ENCODE data around the gene EEF2K.
"Not testable (repeated sequence)": the region's sequence is repeated elsewhere in the genome, so short reads cannot be mapped to it uniquely, and the experiment has no call there.

EEF2K gene

GRCh38 chr16:22206013-22206841 is at the start of gene EEF2K:
Gene EEF2K, plus strand, starts transcription at chr16:22206278. Its CDS starts 19,452 bp downstream, at chr16:22225730.
- peak; percentile 67 for DNase-seq (ENCODE audit: low read depth)

GRCh38 chr16:22161401-22161800 is 44.7 kb upstream of the EEF2K start:
- DNase-seq (ENCODE audit: low read depth), result no peak

GRCh38 chr16:22161999-22162655 is 44.0 kb upstream of the EEF2K start, which contains the start of gene SDR42E2:
Gene SDR42E2, plus strand, starts transcription at chr16:22162506. Its CDS starts 3,077 bp downstream, at chr16:22165583.
- DNase-seq (ENCODE audit: low read depth), result peak; percentile 32

DNA sequence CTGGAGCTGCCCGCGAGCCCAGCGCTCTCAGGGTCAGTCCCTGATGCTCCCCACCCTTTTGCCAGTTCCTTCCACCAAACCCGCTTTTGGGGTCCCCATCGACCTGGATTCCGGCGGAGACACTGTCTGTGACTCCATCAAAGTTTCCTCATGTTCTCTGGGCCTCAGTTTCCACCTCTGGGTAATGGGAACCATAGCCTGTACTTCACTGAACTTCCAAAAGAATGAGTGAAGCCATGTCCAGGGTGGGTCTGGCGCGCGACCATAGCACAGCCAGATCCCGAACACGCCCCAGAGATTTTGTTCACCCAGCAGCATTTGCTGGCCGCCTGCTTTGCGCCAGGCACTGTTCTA is 43.4 kb upstream of the EEF2K start:
- DNase-seq (ENCODE audit: low read depth), result no peak

GRCh38 chr16:22163806-22164205 is 42.3 kb upstream of the EEF2K start:
- DNase-seq (ENCODE audit: low read depth), result no peak

DNA sequence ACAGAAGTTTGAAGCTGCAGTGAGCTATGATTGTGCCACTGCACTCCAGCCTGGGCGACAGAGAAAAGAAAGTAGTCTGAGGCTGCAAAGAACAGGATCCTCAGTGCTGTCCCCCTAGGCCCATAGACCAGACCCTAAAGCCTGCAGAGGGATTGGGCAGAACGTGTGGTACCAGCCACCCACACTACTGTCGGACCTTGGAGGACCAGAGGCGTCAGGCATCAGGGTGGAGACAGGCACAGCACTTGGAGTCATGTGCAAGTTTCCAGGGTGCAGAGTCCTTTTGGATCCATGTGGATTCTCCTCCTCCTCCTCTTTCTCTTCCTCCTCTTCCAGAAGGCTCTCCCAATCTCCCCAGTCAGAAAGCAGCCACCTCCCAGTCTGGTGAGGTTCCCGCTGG is 41.6 kb upstream of the EEF2K start:
- DNase-seq (ENCODE audit: low read depth), result no peak

DNA sequence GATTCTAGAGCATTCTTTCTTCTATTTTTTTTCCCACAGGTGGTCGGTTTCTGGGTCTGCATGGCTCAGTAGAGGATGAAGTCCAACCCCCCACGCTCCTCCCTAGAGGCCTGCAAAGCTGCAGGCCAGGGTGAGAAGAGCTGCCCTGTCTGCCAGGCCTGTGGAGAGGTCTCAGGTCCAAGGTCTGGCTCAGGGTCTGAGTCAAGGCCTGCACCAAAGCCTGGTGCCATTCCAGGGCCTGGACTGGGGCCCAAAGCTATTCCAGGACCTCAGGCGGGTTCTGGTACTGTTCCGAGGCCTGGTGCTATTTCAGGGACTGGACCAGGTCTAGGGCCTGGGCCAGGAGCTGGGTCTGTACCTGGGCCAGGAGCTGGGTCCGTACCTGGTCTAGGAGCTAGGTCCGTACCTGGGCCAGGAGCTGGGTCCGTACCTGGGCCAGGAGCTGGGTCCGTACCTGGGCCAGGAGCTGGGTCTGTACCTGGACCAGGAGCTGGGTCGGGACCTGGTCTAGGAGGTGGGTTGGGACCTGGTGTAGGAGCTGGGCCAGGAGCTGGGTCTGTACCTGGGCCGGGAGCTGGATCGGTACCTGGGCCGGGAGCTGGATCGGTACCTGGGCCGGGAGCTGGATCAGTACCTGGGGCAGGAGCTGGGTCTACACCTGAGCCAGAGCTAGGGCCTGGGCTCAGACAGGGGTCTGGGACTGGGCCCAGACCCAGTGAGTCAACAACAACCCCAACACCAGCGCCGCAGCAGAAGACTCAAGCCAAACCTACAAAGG is 40.4 kb upstream of the EEF2K start:
- DNase-seq (ENCODE audit: low read depth), result no peak

GRCh38 chr16:22171953-22172352 is 34.1 kb upstream of the EEF2K start:
- DNase-seq (ENCODE audit: low read depth), result no peak

DNA sequence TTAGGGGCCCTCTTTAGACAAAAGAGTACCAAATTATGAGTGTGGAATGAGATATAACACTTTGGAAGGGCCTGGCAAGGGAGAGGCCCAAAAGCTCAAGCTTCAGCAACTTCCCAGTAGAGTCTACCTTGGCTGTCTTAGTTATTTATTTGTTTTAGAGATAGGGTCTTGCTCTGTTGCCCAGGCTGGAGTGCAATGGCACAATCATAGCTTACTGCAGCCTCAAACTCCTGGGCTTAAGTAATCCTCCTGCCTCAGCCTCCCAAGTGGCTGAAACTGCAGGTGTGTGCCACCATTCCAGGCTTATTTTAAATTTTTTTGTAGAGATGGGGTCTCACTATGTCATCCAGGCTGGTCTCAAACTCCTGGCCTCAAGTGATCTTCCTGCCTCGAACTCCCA is 33.4 kb upstream of the EEF2K start:
- not testable (repeated sequence) for DNase-seq (ENCODE audit: low read depth)

DNA sequence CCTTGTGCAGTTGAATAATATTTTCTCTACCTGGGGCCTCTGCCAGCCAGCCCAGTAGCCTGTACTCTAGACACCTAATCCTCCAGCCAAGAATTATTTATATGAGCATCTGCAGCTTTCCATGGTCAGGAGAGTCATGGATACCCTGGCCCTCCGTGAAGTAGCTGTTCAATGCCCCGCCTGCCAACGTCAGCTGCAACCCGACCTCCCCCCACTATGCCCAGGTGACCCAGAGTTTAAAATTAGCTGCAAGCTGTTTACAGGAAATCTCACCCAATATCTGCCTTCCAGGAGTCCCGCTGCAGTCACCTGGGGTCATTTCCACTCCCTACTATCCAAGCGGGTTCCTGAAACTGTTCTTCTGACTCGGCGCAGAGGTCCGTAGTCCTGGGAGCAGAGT is 31.4 kb upstream of the EEF2K start:
- no peak for DNase-seq (ENCODE audit: low read depth)

DNA sequence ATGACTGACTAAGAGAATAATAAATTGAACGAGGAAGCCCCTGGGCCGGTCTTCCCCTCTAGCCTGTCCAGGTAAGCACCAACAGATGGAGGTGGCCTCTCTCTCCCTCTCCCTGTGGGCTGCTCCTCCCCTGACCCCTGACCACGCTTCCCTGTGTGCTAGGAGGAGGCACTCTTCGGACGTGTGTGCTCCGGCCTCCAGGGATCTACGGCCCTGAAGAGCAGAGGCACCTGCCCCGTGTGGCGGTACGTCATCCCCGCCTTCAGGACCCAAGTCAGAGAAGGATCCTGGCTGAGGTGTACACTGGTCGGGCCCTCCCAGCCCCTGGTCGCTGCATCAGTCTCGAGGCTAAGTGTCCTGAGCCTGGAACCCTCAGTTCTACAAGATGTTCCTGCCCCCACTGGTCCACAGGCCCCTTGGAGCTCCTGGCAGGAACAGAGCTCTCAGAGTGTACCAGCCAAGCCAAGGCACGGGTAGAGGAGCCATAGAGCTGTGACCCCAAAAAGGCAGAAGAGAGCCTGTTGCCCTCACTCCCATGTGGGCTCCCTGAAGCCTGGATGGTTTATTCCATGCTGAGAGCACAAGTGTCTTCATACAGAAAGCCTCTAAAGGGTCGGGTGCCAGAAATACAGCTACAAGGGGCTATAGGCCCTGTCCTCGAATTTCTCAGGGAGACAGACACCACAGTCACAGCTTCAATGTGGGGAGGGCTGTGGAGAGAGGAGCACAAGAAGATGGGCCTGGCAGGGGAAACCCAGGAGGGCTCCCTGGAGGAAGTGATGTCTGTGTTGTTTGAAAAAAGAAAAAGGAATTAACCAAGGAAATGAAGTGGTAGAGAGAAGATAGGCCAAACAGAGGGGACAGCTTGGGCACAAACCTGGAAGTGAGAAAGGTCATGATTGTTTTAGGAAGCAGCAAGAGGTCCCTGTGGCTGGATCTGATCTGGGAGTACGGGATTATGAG is 27.8 kb upstream of the EEF2K start:
- DNase-seq (ENCODE audit: low read depth), result no peak

GRCh38 chr16:22181426-22181825 is 24.7 kb upstream of the EEF2K start:
- no peak for DNase-seq (ENCODE audit: low read depth)

- DNase-seq (ENCODE audit: low read depth), result no peak
These were observed 24.2 kb upstream of the EEF2K start for GRCh38 chr16:22181843-22182242.

DNA sequence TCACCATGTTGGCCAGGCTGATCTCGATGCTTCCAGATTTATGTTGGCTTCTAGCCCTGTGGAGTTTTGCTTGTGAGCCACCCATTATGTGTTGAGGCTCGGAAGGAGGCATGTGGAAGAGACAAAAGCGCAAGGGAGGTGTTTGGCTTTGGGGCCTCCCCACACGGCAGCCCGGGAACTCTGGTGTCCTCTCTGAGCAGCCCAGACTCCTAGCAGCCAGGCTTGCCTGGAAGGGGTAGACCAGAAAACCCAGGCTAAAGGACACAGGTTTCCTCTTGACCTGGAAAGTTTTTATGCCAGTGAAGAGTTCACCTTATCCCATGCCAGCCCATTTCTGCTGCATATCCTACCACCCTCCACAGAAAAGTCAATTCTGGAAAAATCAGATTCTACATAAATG is 22.7 kb upstream of the EEF2K start:
- no peak for DNase-seq (ENCODE audit: low read depth)

- no peak for DNase-seq (ENCODE audit: low read depth)
These were observed 22.0 kb upstream of the EEF2K start for GRCh38 chr16:22183901-22184614.

GRCh38 chr16:22184615-22184968 is 21.5 kb upstream of the EEF2K start:
- no peak for DNase-seq (ENCODE audit: low read depth)

DNA sequence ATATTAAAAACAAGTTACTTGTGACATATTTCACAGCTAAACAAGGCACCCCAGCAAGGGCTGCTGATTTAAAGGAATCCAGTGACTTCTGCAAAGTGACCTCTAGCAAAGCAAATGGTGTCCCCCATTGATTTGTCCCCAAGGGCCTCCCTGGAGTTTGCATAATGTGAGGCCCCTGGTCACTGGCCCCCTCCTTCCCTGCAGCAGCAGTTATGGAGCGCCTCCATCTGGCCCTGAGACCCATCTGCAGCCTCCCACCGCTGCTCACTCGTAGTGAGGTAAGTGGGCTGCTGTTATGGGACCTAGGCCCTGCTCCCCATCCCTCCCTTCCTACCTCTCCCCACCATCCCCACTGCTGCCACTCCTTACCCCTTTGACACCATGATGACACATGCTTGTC is 19.6 kb upstream of the EEF2K start:
- no peak for DNase-seq (ENCODE audit: low read depth)

- no peak for DNase-seq (ENCODE audit: low read depth)
These were observed 17.8 kb upstream of the EEF2K start for GRCh38 chr16:22188267-22188594.

DNA sequence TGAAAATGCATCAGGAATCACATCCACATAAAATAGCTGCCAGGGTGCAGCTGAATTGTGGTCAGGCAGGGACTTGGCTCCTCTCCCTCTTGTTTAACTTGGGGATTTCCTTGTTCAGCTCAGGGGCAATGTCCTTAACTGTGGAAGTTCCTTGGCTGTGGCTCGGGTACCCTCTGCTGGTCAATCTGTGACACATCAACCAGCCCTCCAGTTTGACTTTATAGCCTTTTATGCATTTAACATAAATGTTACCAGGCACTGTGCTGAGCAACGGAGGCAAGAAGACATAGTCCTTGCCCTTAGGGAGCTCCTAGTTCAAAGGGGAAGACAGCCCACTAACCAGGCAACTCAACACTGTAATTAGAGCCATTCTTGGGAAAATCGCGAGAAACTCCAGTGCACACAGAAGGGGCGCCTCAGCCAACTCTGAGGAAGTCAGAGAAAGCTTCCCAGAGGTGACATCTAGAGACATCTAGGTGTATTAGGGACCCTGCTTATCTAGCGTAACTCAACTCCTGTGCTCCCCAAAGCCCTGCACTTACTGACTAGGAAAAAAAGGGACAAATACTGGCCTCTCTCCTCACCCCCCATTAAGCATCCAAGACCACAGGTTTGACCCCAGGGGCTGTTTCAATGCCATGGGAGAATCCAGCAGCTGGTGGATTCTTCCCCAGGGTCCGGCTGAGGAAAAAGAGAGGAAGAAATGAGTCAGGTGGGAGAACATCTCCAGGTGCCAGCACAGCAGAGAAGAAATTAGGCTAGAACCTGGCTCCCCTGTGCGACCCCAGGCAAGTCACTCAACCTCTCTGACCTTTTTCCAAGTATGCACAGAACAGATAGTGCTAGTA is 17.3 kb upstream of the EEF2K start:
- DNase-seq (ENCODE audit: low read depth), result peak; percentile 49

DNA sequence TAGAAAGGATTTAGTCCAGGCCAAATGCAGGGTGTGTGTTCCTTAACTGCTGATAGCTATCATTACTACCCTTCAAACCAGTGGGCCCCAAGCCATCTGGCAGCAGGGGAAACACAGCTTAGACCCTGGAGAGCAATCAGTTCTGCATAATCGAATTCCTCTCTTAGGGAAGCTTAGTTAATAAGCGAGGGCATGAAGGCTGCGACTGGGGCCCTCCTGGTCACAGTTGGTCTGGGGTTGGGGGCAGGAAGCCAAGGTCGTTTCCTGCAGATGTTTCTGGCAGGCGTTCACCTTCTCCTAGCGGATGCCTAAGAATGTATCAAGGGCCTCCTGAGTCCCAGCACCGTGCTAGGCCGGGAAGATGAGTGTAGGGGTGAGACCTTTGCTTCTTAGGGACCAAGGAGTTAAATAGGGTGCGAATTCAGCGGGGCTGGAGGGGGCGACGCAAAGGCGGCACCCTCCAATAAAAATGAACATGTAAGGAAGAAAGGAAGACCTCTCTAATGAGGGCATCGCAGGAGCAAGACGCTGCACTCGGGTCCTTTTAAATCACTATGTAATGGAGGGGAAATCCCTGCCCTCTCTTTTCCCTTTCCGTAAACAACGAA is 16.5 kb upstream of the EEF2K start:
- no peak for DNase-seq (ENCODE audit: low read depth)

All from activated T-cell treated with anti-CD3 and anti-CD28 coated beads for 1 hour (primary cell).